NCI-H446 (cell line): ENCODE data around the gene GZMM.
"Not testable (repeated sequence)": the region's sequence is repeated elsewhere in the genome, so short reads cannot be mapped to it uniquely, and the experiment has no call there.

ENCODE experiments used
- DNase-seq, 2 experiments: peaks; one replicate each; lab custom pipeline; 2025; lab: John Stamatoyannopoulos, UW

Gene GZMM

GRCh38 chr19:583198-583967 is 39.5 kb downstream of the GZMM start:
- no peak for DNase-seq

GRCh38 chr19:583968-584239 is 40.1 kb downstream of the GZMM start:
- DNase-seq: no peak

- peak in 1 of 2 experiments; percentile 63 for DNase-seq
Measured at GRCh38 chr19:584240-585001, 40.6 kb downstream of the GZMM start.

GRCh38 chr19:585146-585545 is 41.3 kb downstream of the GZMM start:
- DNase-seq: not testable (repeated sequence)

GRCh38 chr19:585551-586110 is 41.8 kb downstream of the GZMM start:
- no peak for DNase-seq

- peak; percentile 82 to 96 for DNase-seq
Measured at GRCh38 chr19:588093-588740, 44.4 kb downstream of the GZMM start.

- no peak for DNase-seq
Measured at GRCh38 chr19:588741-589692, 45.2 kb downstream of the GZMM start.

GRCh38 chr19:589693-590395 is 46.0 kb downstream of the GZMM start, which contains the start of gene HCN2:
Gene HCN2 (plus strand): TSS chr19:589881. CDS start chr19:589946, 65 bp downstream.
- DNase-seq: no peak

- peak in 1 of 2 experiments; percentile 56 for DNase-seq
Measured at GRCh38 chr19:590396-590745, 46.5 kb downstream of the GZMM start.

- DNase-seq: no peak
Measured at GRCh38 chr19:590750-591098, 46.9 kb downstream of the GZMM start.

GRCh38 chr19:591099-591958 is 47.5 kb downstream of the GZMM start:
- no peak for DNase-seq

GRCh38 chr19:592101-592500 is 48.2 kb downstream of the GZMM start:
- DNase-seq: no peak

- no peak for DNase-seq
Measured at GRCh38 chr19:593055-593454, 49.2 kb downstream of the GZMM start.

- no peak for DNase-seq
Measured at GRCh38 chr19:593505-593904, 49.7 kb downstream of the GZMM start.

GRCh38 chr19:594265-594870 is 50.5 kb downstream of the GZMM start:
- DNase-seq: no peak

- no peak for DNase-seq
Measured at GRCh38 chr19:595326-596262, 51.7 kb downstream of the GZMM start.

- DNase-seq: no peak
Measured at GRCh38 chr19:596263-596655, 52.4 kb downstream of the GZMM start.
